ENCODE measurements around the gene PCYOX1L. TPM values are rescaled to one million over a fixed set of nuclear protein-coding genes. Genes with fewer than 3 reads are reported as not detected.

The PCYOX1L gene
- total and polyA plus RNA-seq, 2 of the 8 experiments (the other 6 are each of a cell fraction or from before 2014, with no cell fraction given): 6.8 to 17.2 TPM

DNA sequence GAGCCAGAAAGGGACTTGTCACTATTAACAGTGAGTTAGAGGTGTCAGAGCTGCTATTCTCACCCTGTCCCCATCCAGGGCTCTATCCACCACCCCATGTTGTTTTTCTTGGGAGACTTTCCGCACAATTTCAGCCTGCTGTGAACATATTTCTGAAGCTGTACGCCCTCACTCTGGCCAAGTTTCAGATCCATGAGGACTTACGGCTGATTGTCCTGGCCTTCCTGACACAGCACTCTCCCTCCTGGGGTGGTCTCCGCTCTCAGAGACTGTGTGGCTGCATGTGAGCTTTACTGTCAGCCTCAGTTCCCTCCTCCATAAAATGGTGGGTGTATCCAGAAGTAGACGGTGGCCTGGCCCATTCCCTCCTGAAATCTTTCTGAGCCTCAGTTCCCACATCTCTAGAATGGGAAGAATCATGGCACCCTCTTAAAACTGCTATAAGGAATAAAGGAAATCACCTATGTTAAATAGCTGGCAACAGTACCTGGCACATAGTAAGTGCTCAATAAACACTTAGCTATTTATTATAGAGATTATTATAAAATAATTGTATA is 22.1 kb downstream of the PCYOX1L start:
- Histone ChIP-seq H3K4ac (replicated peaks; ENCODE audit: insufficient read length, low read depth, low read length) (no peak overlapping the region), H3K23me2 (ENCODE audit: low read depth, low read length) (no peaks in the 10 kb centered on the region), H3K9ac (replicated peaks in 1 of 4; ENCODE audit: extremely low read depth in 1 of 4, low read depth in 3 of 4, low read length in 3 of 4) (no peak overlapping the region), H3K9me3 (ENCODE audit: insufficient read depth in 2 of 2, low read depth in 1 of 2, low read length in 1 of 2) (no peaks in the 10 kb centered on the region), H3K79me1 (ENCODE audit: low read depth, low read length) (no peaks in the 10 kb centered on the region), H3K14ac (ENCODE audit: insufficient read length) (no peak overlapping the region), H3K36me3 (ENCODE audit: control insufficient read depth in 2 of 4, insufficient read depth in 4 of 4, low read length in 3 of 4) (no peaks in the 10 kb centered on the region), H4K20me1 (replicated peaks in 1 of 2; ENCODE audit: control insufficient read depth in 1 of 2, insufficient read depth in 2 of 2, low read length in 2 of 2) (no peaks in the 10 kb centered on the region), H3K4me2 (ENCODE audit: insufficient read depth in 1 of 2, low read depth in 2 of 2, low read length in 2 of 2) (no peak overlapping the region), H3K56ac (replicated peaks; ENCODE audit: insufficient read length, low read depth, low read length) (no peak overlapping the region), H3K4me3 (ENCODE audit: extremely low read depth in 1 of 4, insufficient read depth in 2 of 4, low read depth in 3 of 4, low read length in 4 of 4) (no peak overlapping the region), H2BK12ac (ENCODE audit: low read depth, low read length) (no peak overlapping the region), H3K79me2 (ENCODE audit: control insufficient read depth in 1 of 2, insufficient read depth in 2 of 2, low read length in 2 of 2) (no peaks in the 10 kb centered on the region), H4K5ac (ENCODE audit: insufficient read length, low read depth, low read length) (no peak overlapping the region), H3K27me3 (replicated peaks in 1 of 4; ENCODE audit: control insufficient read depth in 3 of 4, extremely low read depth in 1 of 4, insufficient read depth in 3 of 4, low read length in 3 of 4) (no peaks in the 10 kb centered on the region), H2BK20ac (ENCODE audit: low read length) (no peak overlapping the region), H2BK15ac (ENCODE audit: low read length) (no peak overlapping the region), H2BK120ac (replicated peaks; ENCODE audit: low read depth, low read length) (no peak overlapping the region), H2AFZ (ENCODE audit: low read length) (no peak overlapping the region), H2AK5ac (ENCODE audit: low read depth, low read length) (no peak overlapping the region), H3K18ac (ENCODE audit: extremely low read depth, low read length) (no peak overlapping the region), H4K8ac (ENCODE audit: extremely low read depth, insufficient read depth, low read length) (no peak overlapping the region), H2BK5ac (ENCODE audit: low read depth, low read length) (no peak overlapping the region), H3K27ac (ENCODE audit: low read depth, low read length) (no peak overlapping the region), H4K91ac (replicated peaks; ENCODE audit: insufficient read length, low read length) (no peak overlapping the region), H3K4me1 (replicated peaks in 1 of 4; ENCODE audit: control insufficient read depth in 3 of 4, insufficient read depth in 4 of 4, low read length in 3 of 4) (no peaks in the 10 kb centered on the region; a peak in 3 of 7 replicates), H3K23ac (ENCODE audit: insufficient read length) (no peak overlapping the region)
- FAIRE-seq (no peak), DNase-seq (ENCODE audit: low read depth in 1 of 2, low spot score in 2 of 2) (no peak)
- CTCF ChIA-PET (ENCODE audit: partially characterized antibody): interaction anchor here (0.9 to 46.1 kb wide), 18 partner anchors 8 to 183 kb away, joined by 3 to 1310 read pairs (median 4); no protein-coding TSS in a partner anchor
- WGBS, 2 experiments (ENCODE audit: extremely low coverage in 1 of 2, insufficient coverage in 1 of 2, insufficient read length in 1 of 2, insufficient replicate concordance in 2 of 2, low coverage in 1 of 2, low lambda C conversion rate in 2 of 2, missing lambda C conversion rate in 1 of 2): 89% methylated on average over 5 of the region's 5 CpGs; no CpG with 5 or more reads in 1 of the 2 experiments
- POLR2A ChIA-PET (ENCODE audit: partially characterized antibody): interaction anchor here (1.0 kb wide), 1 partner anchor 59 kb away, joined by 3 read pairs; no protein-coding TSS in a partner anchor
- TF ChIP-seq PHF8 (conservative IDR thresholded peaks at IDR 0.05; ENCODE audit: low read depth, low read length) (no peak), CHD2 (IDR thresholded peaks at IDR 0.05; ENCODE audit: low read length) (no peak), TBP (IDR thresholded peaks at IDR 0.05; ENCODE audit: low read depth, low read length) (no peak), SUZ12 (IDR thresholded peaks at IDR 0.05; ENCODE audit: low read length) (no peak), YY1 (IDR thresholded peaks at IDR 0.05; ENCODE audit: low read depth, low read length) (no peak), MAFK (IDR thresholded peaks at IDR 0.05; ENCODE audit: low read depth, low read length) (no peak), CTBP2 (IDR thresholded peaks at IDR 0.05; ENCODE audit: borderline replicate concordance, insufficient read depth, insufficient read length, low read length) (no peak), EGR1 (IDR thresholded peaks at IDR 0.05; ENCODE audit: borderline replicate concordance, low read depth, low read length) (no peak), CEBPB (IDR thresholded peaks at IDR 0.05; ENCODE audit: low read depth, low read length) (no peak), KDM4A (IDR thresholded peaks at IDR 0.05; ENCODE audit: low read depth, low read length, severe bottlenecking) (no peak), POLR2A (IDR thresholded peaks at IDR 0.05; ENCODE audit: control extremely low read depth in 1 of 2, low read depth in 2 of 2, low read length in 2 of 2) (no peak)
- TF ChIP-seq, protein P1, sequence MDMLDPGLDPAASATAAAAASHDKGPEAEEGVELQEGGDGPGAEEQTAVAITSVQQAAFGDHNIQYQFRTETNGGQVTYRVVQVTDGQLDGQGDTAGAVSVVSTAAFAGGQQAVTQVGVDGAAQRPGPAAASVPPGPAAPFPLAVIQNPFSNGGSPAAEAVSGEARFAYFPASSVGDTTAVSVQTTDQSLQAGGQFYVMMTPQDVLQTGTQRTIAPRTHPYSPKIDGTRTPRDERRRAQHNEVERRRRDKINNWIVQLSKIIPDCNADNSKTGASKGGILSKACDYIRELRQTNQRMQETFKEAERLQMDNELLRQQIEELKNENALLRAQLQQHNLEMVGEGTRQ (IDR thresholded peaks at IDR 0.05; ENCODE audit: low read length): no peak
- TF ChIP-seq, protein P2, sequence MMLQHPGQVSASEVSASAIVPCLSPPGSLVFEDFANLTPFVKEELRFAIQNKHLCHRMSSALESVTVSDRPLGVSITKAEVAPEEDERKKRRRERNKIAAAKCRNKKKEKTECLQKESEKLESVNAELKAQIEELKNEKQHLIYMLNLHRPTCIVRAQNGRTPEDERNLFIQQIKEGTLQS (IDR thresholded peaks at IDR 0.05; ENCODE audit: insufficient read depth, low read depth, low read length): no peak
